Activated naive CD4-positive, alpha-beta T cell (primary cell): Measurements from ENCODE around the gene GTF2IRD1.
"Not testable (repeated sequence)": the region's sequence is repeated elsewhere in the genome, so short reads cannot be mapped to it uniquely, and the experiment has no call there.

Experiments used
- DNase-seq, 4 experiments: peaks; one replicate each; lab custom pipeline; 2025; lab: John Stamatoyannopoulos, UW

GTF2IRD1 gene

DNA sequence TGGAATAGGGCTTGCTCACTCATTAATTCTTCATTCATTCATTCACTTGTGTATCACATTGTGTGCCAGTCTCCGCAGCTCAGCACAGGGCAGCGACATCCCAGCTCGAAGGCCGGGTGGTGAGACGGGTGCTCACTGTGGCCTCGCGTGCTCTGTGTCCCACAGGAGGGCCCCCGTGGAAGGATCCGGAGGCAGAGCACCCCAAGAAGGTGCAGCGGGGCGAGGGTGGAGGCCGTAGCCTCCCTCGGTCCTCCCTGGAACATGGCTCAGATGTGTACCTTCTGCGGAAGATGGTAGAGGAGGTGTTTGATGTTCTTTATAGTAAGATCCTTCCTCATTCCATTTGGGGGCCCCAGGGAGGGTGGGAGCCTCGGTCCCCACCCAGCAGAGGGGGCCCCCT, 61.6 kb downstream of the GTF2IRD1 start:
- no peak for DNase-seq

DNA sequence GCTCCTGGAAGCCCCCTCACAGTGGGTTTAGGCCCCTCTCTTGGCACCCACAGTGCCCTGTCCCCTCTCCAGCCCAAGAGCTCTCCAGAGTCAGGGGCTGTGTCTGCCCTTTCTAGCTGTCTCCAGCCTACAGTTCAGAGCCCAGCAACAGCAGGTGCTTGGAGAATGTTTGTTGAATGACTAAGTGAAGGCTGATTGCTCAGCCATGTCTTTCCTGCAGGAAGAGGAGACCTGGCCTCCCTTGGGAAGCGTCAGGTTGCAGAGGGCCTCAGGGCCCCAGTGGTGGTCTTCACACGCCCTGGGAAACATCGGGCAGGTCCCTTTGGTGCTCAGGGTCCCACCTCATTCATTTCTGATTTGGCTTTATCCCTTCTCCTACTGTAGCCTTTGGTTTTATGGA, 62.5 kb downstream of the GTF2IRD1 start:
- DNase-seq = no peak

DNA sequence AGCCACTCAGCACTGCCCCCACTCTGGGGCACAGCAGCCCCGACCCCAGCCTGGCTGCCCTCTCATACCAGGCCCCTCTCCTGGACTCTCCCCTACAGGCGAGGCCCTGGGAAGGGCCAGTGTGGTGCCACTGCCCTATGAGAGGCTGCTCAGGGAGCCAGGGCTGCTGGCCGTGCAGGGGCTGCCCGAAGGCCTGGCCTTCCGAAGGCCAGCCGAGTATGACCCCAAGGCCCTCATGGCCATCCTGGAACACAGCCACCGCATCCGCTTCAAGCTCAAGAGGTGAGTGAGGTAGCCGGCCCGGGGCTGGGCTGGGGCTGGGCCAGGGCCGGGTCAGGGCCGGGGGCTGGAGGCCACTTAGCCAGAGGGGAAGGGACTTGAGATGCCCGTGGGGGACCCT, 64.3 kb downstream of the GTF2IRD1 start:
- no peak for DNase-seq

DNA sequence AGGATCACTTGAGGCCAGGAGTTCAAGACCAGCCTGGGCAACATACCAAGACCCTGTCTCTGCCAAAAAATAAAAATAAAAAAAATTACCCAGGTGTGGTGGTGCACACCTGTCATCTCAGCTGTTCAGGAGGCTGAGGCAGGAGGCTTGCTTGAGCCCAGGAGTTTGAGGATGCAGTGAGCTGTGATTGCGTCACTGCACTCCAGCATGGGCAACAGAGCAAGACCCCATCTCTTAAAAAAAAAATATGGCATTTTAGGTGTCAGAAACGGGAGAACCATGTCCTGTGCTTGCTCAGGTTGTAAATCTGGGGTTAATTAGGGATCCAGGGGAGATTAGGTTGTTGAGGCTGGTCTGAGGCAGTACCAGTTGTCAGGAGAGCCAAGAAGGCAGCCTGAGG, 64.9 kb downstream of the GTF2IRD1 start:
- no peak for DNase-seq

DNA sequence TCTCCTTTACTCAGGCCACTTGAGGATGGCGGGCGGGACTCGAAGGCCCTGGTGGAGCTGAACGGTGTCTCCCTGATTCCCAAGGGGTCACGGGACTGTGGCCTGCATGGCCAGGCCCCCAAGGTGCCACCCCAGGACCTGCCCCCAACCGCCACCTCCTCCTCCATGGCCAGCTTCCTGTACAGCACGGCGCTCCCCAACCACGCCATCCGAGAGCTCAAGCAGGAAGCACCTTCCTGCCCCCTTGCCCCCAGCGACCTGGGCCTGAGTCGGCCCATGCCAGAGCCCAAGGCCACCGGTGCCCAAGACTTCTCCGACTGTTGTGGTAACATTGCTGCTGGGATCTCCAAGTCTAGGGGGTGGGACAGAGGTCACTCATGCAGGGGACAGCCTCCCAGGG, 65.7 kb downstream of the GTF2IRD1 start:
- no peak for DNase-seq

DNA sequence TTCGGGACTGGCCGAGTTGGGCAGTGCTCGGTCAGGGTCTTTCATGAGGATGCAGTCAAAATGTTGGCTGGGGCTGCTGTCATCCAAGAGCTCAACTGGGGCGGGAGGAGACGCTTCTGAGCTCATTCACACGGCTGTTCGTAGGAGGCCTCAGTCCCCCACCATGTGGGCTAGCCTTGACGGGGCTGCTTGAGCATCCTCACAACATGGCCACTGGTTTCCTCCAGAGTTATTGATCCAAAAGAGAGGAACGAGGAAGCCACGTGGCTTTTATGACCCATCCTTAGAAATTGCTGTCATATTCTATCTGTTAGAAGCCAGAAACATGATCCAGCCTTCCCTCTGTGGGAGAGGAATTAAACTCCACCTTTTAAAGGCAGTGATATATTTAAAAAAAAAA, 68.1 kb downstream of the GTF2IRD1 start:
- no peak for DNase-seq

DNA sequence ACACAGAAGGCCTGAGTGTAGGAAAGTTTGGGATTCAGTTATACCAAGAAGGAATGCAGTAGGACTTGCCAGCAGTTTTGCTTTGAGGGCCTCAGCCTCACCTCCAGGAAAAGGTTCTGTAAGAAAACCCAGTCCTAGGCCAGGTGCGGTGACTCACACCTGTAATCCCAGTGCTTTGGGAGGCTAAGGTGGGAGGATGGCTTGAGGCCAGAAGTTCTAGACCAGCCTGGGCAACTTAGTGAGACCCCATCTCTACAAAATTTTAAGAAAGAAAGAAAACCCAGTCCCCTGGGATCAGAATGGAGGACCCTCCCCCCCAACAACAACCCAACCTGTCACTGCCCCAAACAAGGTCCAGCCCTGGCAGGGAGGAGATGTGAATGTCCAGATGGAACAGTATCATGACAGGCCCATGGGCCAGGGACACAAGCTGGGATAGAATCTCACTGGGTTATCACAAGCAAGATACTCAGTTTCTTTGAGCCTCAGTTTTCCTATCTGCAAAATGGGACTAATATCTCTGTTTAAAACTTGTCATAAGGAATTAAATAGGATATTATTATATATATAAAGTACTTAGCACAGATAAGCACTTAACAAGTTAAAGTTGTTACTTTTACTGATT, 68.7 kb downstream of the GTF2IRD1 start:
- no peak for DNase-seq

DNA sequence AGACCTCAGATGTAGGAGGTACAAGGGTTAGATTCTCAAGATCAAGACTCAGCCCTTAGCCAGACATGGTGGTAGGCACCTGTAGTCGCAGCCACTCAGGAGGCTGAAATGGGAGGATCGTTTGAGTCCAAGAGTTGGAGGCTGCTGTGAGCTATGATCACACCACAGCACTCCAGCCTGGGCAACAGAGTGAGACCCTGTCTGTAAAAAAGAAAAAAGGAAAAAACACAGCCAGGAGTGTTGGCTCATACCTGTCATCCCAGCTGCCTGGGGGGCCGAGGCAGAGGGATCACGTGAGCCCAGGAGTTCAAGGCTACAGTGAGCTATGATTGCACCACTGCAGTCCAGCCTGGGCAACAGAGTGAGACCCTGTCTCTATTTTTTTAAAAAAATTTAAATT, 69.3 kb downstream of the GTF2IRD1 start:
- no peak for DNase-seq

DNA sequence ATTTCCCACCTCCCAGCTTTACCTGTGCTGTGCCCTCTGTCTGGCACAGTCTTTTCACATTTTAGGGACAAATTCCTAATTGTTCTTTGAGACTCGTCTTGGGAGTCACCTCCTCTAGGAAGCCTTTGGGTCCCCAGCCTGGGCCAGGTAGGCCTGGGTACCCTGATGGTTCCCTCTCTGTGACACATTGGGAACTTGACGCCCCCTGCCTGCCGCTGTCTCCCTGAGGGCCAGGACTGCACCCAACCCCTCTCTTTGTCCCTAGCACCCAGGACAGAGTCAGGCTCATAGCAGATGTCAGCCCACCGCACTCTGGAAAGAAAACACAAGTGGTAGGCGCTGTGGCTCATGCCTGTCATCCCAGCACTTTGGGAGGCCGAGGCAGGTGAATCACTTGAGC, 71.4 kb downstream of the GTF2IRD1 start:
- no peak for DNase-seq

DNA sequence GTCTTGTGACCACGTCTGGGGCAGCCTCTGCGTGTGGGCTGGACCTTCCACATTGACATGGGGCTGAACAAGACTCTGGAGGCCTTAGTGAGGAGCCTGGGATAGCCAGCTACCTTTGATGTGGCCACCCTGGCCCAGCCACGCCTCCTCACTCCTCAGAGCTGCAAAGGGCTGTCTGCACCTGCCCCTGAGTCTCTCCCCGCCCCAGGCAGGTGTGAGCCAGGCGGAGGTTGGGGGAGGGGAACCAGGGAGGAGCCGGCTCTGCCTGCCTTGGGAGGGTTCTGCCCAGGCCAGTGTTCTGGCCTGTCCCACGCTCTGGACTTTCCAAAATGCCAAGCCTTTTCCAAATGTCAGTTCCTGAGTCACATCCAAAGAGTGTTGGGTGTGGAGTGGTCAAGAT, 72.2 kb downstream of the GTF2IRD1 start:
- DNase-seq = no peak

DNA sequence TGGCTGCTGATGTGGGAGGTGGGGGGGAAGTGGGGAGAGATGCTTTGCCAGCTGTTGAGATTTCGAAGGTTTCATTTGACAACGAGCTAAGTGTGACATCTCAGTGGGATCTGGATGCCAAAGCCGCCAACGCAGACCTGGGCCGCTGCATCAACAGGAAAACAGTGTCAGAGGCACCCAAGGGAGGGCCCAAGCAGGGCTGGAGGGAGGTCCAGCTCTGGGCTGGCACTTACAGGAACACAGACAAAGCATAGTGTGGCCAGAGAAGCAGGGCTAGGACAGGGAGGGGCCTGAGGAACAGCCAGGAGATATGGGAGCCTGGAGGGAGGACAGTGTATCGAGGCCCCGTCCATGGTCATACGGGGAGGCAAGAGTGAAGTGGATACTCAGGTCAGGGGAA, 73.1 kb downstream of the GTF2IRD1 start:
- DNase-seq = no peak

DNA sequence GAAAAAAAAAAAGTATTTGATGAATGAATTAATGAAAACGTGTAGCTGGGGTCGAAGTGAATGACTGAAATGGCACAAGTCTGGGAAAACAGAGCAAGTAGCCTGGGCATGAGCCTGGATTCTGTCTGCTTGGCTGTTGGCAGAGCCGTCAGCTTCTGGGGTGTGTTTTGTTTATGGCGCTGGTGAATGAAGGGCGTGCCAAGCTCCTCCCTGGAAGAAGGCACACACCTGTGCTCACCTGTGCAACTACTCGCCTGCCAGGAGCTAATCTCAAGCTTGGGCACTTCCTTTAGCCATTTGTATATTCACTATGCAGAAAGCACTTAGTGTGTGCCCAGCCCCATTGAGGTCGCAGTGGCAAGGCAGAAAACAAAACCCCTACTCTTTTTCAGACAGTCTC, 74.1 kb downstream of the GTF2IRD1 start:
- no peak for DNase-seq

DNA sequence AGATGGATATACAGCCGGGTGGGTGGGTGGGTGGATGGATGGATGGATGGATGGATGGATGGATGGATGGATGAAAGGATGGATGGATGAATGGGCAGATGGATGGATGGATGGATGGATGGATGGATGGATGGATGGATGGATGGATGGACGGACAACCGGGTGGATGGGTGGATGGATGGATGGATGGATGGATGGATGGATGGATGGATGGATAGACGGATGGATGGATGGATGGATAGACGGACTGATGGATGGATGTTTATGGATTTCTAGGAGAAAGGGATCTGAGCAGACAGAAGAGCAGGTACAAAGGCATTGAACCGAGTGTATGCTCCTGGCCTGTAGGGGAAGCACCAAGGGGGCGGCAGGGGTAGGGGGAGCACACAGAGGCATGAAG, 75.1 kb downstream of the GTF2IRD1 start:
- DNase-seq = not testable (repeated sequence)

DNA sequence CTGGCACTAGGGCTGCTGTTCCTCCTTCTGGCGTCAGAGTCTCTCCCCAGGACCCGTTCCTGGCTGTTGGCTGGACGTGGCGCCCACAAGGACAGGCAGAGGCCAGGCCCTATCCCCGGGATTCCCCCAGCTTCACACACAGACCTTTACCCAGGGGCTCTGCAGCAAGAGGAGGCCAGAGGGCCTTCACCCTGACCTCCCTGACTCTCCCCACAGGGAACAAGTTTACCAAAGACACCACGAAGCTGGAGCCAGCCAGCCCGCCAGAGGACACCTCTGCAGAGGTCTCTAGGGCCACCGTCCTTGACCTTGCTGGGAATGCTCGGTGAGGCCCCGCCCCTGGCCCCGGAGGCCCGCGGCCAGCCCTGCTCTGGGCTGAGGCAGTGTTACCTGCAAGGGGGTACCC, 82.2 kb downstream of the GTF2IRD1 start:
- no peak for DNase-seq

DNA sequence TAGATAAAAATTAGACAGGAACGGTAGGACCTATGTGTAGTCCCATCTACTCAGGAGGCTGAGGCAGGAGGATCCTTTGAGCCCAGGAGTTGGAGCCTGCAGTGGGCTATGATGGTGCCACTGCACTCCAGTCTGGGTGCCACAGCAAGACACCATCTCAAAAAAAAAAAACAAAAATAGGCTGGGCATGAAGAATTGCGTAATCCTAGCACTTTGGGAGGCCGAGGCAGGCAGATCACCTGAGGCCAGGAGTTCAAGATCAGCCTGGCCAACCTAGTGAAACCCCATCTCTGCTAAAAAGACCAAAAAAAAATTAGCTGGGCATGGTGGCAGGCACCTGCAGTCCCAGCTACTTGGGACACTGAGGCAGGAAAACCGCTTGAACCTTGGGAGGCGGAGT, 88.2 kb downstream of the GTF2IRD1 start:
- DNase-seq = not testable (repeated sequence)

DNA sequence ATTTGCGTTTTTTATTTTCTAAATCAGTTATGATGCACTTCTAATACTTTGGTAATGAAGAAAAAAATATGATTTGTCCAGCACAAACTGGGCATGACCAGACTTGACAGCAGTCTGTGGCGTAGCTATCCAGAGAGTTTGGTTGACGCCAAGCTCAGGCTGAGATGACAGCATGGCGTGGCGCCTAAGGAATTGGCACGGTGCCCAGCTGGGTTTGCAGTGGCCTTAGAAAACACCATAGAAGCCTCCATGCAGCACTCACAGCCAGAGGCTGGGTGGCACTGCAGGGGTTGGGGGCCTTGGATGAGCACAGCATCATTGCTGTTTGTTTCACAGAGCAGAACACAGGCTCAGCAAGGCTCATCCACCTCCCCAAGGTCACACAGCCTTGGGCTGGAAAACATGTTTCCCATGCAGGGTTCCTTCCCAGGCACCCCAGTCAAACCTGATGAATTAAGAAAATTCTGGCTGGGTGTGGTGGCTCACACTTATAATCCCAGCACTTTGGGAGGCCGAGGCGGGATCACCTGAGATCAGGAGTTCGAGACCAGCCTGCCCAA, 88.9 kb downstream of the GTF2IRD1 start:
- DNase-seq = no peak

DNA sequence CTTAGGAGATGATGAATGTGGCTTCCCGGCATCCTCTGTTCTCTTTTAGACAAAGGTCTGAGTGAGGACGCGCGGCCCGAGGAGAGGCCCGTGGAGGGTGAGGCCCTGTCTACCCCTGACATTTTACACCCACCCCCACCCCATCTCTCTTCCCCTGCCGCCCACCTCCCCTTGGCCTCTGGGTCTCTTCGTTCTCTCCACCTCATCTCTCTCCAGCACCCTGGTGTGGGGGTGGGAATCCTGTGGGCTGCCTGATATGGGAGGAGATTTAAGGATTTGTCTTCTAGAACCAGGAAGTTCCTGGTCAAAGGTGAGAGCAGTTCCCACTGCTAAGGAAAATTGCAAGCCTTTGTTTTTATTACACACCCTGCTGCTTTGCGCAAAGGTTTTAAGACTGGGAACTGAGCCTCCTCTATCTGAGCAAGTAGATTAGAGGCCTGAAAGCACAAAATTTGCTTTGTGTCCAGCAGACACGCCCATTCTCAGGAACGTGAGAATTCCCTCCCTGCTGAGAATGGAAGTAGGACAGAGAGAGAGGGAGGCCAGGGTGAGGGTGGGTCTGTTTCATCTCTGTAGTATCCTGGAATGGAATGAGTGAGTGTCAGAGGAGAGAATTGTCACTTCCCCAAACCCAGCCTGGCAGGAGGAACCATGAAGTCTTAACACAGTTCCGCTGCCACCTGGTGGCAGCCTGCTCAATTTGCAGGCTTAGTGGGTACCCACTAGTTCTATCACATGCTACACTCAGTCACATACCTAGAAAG, 91.2 kb downstream of the GTF2IRD1 start:
- no peak for DNase-seq

DNA sequence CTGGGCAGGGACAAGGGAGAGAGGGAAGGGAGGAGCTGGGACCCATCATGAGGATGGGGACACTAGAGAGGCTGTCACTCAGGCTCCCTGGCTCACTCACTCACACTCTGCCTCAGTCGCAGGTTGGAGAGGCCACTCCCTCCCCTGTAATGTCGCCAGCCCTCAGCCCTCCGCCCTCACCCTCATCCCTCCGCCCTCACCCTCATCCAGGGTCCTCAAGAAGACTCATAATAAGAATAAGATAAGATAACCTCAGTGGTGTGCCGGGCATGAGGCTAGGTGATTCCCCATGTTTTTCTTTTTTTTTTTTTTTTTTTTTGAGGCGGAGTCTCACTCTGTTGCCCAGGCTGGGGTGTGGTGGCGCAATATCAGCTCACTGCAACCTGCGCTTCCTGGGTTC, 92.2 kb downstream of the GTF2IRD1 start:
- DNase-seq = no peak

DNA sequence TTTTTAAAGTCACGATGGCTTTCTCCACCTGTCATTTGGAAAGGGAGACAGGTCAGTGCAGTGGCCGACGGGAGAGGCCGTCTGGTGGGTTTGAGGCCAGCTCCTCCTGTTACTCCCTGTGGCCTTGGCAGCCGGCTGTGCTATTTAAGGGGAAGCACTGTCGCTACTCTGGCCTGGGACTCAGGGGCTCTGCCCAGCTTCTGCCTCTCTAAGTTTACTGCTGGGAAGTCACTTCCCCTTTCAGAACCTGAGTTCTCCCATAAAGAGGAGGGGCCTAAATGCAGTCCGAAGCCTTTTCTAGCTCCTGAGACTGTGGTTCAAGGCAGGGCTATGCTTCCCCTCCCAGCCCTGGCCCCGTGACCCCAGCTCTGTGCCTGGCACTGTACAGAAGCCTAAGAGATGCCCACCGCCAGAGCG, 99.9 kb downstream of the GTF2IRD1 start:
- not testable (repeated sequence) for DNase-seq

DNA sequence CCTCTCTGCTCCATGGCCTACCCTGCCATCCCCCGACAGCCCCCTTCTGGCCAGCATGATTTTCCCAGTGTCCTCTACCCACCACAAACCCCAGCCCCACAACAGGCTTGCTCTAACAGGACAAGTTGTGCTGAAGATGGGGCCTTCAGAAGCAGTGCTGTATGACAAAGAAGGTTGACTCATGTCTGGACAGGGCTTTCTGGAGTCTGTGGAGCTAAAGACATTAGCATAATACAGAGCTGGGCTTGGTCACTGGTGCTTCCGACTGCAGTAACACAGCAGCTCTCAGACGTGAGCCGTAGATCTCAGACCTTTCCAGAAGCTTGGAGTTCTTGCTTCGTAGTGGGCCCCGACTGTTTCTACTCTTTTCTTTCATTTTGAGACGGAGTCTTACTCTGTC, 100.5 kb downstream of the GTF2IRD1 start:
- no peak for DNase-seq

DNA sequence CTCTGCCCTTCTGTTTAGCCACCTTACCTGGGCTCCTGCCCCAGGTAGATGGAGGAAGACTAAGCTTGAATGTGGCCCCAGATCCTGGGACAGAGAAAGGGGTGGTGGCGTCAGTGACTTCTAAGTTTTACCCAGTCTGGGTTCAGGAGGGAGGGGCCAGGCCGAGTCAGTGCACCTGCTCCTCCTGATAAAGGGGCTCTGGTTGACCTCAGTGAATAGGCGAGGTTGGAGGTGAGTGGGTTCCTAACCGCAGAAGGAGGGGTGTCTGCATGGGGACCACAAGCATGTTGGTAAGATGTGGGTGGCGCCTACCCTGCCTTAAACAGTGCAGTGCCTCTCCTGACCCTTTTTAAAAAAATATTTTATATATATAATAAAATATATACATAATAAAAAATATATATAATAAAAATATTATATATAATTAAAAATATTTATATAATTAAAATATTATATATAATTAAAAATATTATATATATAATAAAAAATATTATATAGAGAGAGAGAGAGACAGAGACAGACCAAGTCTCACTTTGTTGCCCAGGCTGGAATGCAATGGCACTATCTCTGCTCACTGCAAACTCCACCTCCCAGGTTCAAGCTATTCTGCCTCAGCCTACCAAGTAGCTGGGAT, 106.5 kb downstream of the GTF2IRD1 start:
- no peak for DNase-seq

DNA sequence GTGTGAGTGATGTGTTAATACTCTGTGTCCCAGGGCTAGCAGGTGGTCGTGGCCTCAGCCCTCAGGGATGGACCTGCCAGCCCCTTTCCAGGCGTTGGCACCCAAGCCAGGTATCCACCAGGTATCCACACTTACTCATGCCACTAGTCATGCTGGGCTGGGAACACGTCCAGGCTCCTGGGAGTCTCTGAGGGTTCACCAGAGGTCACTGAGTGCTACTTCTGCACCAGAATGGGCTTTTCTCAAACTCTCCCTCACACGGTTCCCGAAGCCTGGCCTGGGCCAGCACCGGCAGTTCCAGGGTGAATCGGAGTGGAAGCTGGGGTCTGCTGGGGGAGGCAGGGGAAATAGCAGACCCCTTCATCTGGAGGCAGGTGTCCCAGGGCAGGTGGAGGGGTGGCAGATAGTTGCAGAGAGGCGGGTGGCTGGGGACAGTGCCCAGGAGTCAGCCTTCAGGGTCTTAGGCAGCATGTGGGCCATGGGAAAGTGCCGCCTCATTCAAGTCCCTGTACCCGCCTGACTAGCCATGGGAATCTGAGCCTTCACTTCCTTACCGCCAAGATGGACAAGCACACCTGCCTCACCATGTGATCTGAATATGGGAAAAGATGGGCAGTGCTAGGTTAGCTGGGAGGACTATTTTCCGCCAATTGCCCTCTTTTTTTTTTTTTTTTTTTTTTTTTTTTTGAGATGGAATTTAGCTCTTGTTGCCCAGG, 108.3 kb downstream of the GTF2IRD1 start:
- no peak for DNase-seq
